HepG2 (cell line): ENCODE data around the gene HAUS5. TPM values are rescaled to one million over a fixed set of nuclear protein-coding genes. Genes with fewer than 3 reads are reported as not detected.
A peak's percentile ranks its signal among the peaks of the same experiment; 100 is the strongest.

Experiments
- ARID2 ChIP-seq: sonication (generic); formaldehyde crosslinking; IDR thresholded peaks from 2 replicates; pipeline ENCODE4 v1.8.1; 2022; ENCODE audit warnings: mild to moderate bottlenecking, missing genetic modification reagents, borderline replicate concordance
- CHCHD3 ChIP-seq: sonication (generic); formaldehyde crosslinking; IDR thresholded peaks from 2 replicates; pipeline ENCODE4 v1.8.0; 2022; ENCODE audit warnings: mild to moderate bottlenecking, missing genetic modification reagents, moderate library complexity
- ELF4 ChIP-seq: sonication (generic); formaldehyde crosslinking; IDR thresholded peaks from 2 replicates; pipeline ENCODE4 v1.5.0; 2020; ENCODE audit warnings: missing genetic modification reagents, mild to moderate bottlenecking, moderate library complexity, borderline replicate concordance
- ELK4 ChIP-seq: sonication (generic); formaldehyde crosslinking; IDR thresholded peaks from 2 replicates; pipeline ENCODE4 v1.9.0; 2021; ENCODE audit warnings: missing genetic modification reagents, borderline replicate concordance
- FOXJ3 ChIP-seq: sonication (generic); formaldehyde crosslinking; IDR thresholded peaks from 2 replicates; pipeline ENCODE4 v1.4.0; 2020; ENCODE audit warnings: missing genetic modification reagents, mild to moderate bottlenecking, borderline replicate concordance
- HNRNPL ChIP-seq: fragments of 200-400 bp; formaldehyde crosslinking; IDR thresholded peaks from 2 replicates; pipeline ENCODE4 v1.6.1; 2017; ENCODE audit warnings: mild to moderate bottlenecking, low read depth, low read length
- MED13 ChIP-seq: sonication (generic); formaldehyde crosslinking; IDR thresholded peaks from 2 replicates; pipeline ENCODE4 v1.5.0; 2020; ENCODE audit warnings: missing genetic modification reagents
- MXD1 ChIP-seq: sonication (generic); formaldehyde crosslinking; IDR thresholded peaks from 2 replicates; pipeline ENCODE4 v1.4.0; 2020; ENCODE audit warnings: mild to moderate bottlenecking, missing genetic modification reagents
- MYNN ChIP-seq: sonication (generic); formaldehyde crosslinking; IDR thresholded peaks from 2 replicates; pipeline ENCODE4 v1.4.0; 2020; ENCODE audit warnings: mild to moderate bottlenecking, low read depth, missing genetic modification reagents
- NCOA5 ChIP-seq: sonication (generic); formaldehyde crosslinking; IDR thresholded peaks from 2 replicates; pipeline ENCODE4 v1.4.0; 2020; ENCODE audit warnings: missing genetic modification reagents
- NCOR1 ChIP-seq: fragments of 200-600 bp; sonication (generic); IDR thresholded peaks from 2 replicates; pipeline ENCODE4 v1.7.0; 2017; ENCODE audit warnings: antibody characterized with exemption, low read length, borderline replicate concordance
- NFE2 ChIP-seq: sonication (generic); formaldehyde crosslinking; IDR thresholded peaks from 2 replicates; pipeline ENCODE4 v1.4.0; 2020; ENCODE audit warnings: missing genetic modification reagents
- NFIC ChIP-seq: IDR thresholded peaks from 2 replicates; pipeline ENCODE4 v1.6.1; 2012; ENCODE audit warnings: mild to moderate bottlenecking, low read length, inconsistent platforms
- PHB2 ChIP-seq: fragments of 450-650 bp; IDR thresholded peaks from 2 replicates; pipeline ENCODE4 v1.6.1; 2018; ENCODE audit not compliant: partially characterized antibody
- PREB ChIP-seq: sonication (generic); formaldehyde crosslinking; IDR thresholded peaks from 2 replicates; pipeline ENCODE4 v1.4.0; 2020; ENCODE audit warnings: missing genetic modification reagents
- RARA ChIP-seq: IDR thresholded peaks from 2 replicates; pipeline ENCODE4 v1.6.1; 2016; ENCODE audit warnings: missing genetic modification reagents, missing compliant biosample characterization
- REL ChIP-seq: sonication (generic); formaldehyde crosslinking; conservative IDR thresholded peaks from 2 replicates; pipeline ENCODE4 v1.8.0; 2022; ENCODE audit warnings: mild to moderate bottlenecking, missing genetic modification reagents, moderate library complexity
- SPEN ChIP-seq: sonication (generic); formaldehyde crosslinking; IDR thresholded peaks from 2 replicates; pipeline ENCODE4 v1.5.1; 2020; ENCODE audit warnings: low read depth, mild to moderate bottlenecking, missing genetic modification reagents
- ZC3H13 ChIP-seq: sonication (generic); formaldehyde crosslinking; IDR thresholded peaks from 2 replicates; pipeline ENCODE4 v1.8.1; 2023; ENCODE audit warnings: mild to moderate bottlenecking, missing genetic modification reagents, moderate library complexity
- ZFY ChIP-seq: sonication (generic); formaldehyde crosslinking; IDR thresholded peaks from 2 replicates; pipeline ENCODE4 v1.4.0; 2020; ENCODE audit warnings: missing genetic modification reagents
- ZNF354B ChIP-seq: sonication (generic); formaldehyde crosslinking; IDR thresholded peaks from 2 replicates; pipeline ENCODE4 v1.8.0; 2022; ENCODE audit warnings: mild to moderate bottlenecking, missing genetic modification reagents
- ZNF496 ChIP-seq: sonication (generic); formaldehyde crosslinking; IDR thresholded peaks from 2 replicates; pipeline ENCODE4 v1.8.1; 2023; ENCODE audit warnings: mild to moderate bottlenecking, moderate library complexity, missing genetic modification reagents; ENCODE audit not compliant: insufficient replicate concordance
- ZNF740 ChIP-seq: sonication (generic); formaldehyde crosslinking; IDR thresholded peaks from 2 replicates; pipeline ENCODE4 v1.4.0; 2020; ENCODE audit warnings: missing genetic modification reagents
- ZNF850 ChIP-seq: sonication (generic); formaldehyde crosslinking; conservative IDR thresholded peaks from 2 replicates; pipeline ENCODE4 v1.9.0; 2021; ENCODE audit warnings: mild to moderate bottlenecking, missing genetic modification reagents
- ZSCAN31 ChIP-seq: sonication (generic); formaldehyde crosslinking; IDR thresholded peaks from 2 replicates; pipeline ENCODE4 v1.5.0; 2020; ENCODE audit warnings: low read depth, mild to moderate bottlenecking, missing genetic modification reagents
- ZZZ3 ChIP-seq: sonication (generic); formaldehyde crosslinking; IDR thresholded peaks from 2 replicates; pipeline ENCODE4 v1.4.0; 2020; ENCODE audit warnings: missing genetic modification reagents, mild to moderate bottlenecking, borderline replicate concordance
- polyA plus RNA-seq, 8 experiments: library from polyadenylated mRNA; depleted of rRNA in 3 of 8; stranded (reverse) in 7 of 8; unstranded in 1 of 8; fragments of >200 nt; fragmentation: Illumina TruSeq in 4 of 8; extraction: Trizol in 4 of 8; gene quantifications; 2 replicates each; pipeline versions ENCODE4 v1.2.1 to v1.2.3, GENCODE V29; 2011 to 2016; ENCODE audit warnings: low read depth in 4 of 8, missing spikeins in 1 of 8, mixed read lengths in 1 of 8; ENCODE audit not compliant: insufficient read depth in 1 of 8
- total RNA-seq, 5 experiments: library from RNA; depleted of rRNA; stranded (reverse); fragments of >200 nt; fragmentation: Illumina TruSeq; extraction: Trizol; gene quantifications; 2 replicates each; pipeline ENCODE4 v1.2.3, GENCODE V29; 2016; ENCODE audit warnings: low read depth in 1 of 5

HAUS5 gene
- total and polyA plus RNA-seq, 2 of the 13 experiments (the other 11 are each of a cell fraction or from before 2014, with no cell fraction given) = 10.3 to 17.7 TPM

- TF ChIP-seq NFE2 (CRISPR knock-in tag) (no peak), ZNF354B (no peak; the same call in 1 of the 2 replicates), ZZZ3 (CRISPR knock-in tag) (no peak), SPEN (CRISPR knock-in tag) (peak; percentile 80), MXD1 (CRISPR knock-in tag) (peak; percentile 76; the same call in 1 of the 2 replicates), MYNN (CRISPR knock-in tag) (no peak), ZC3H13 (peak; percentile 92), ZNF496 (no peak), ZSCAN31 (CRISPR knock-in tag) (peak; percentile 88), ELF4 (no peak), PHB2 (no peak), ZNF740 (CRISPR knock-in tag) (0 out of 2 replicates have a peak, but pooled peaks have one; percentile 25), ZNF850 (CRISPR knock-in tag) (no peak), ZFY (CRISPR knock-in tag) (peak; percentile 92), PREB (CRISPR knock-in tag) (0 out of 2 replicates have a peak, but pooled peaks have one; percentile 75), REL (CRISPR knock-in tag) (peak; percentile 62; the same call in 1 of the 2 replicates), NCOA5 (no peak), ARID2 (CRISPR knock-in tag) (no peak), ELK4 (CRISPR knock-in tag) (peak; percentile 87; the same call in 1 of the 2 replicates), FOXJ3 (CRISPR knock-in tag) (no peak), NFIC (no peak), NCOR1 (no peak), RARA (CRISPR knock-in tag) (peak; percentile 29; the same call in 1 of the 2 replicates), CHCHD3 (CRISPR knock-in tag) (peak; percentile 55; the same call in 1 of the 2 replicates), HNRNPL (peak; percentile 67; the same call in 1 of the 2 replicates), MED13 (CRISPR knock-in tag) (no peak)
Measured at GRCh38 chr19:35643255-35644205, 31.0 kb downstream of the HAUS5 start (continued).
